WI38 (cell line): ENCODE results near the gene LTK.

Source experiments
- H3K4me3 ChIP-seq: 2 replicates; pipeline ENCODE4 v1.5.1; 2011; ENCODE audit warnings: low read depth, mild to moderate bottlenecking, control low read depth, low read length
- TF ChIP-seq, protein P1 (sequence below): IDR thresholded peaks from 2 replicates; pipeline ENCODE4 v1.5.1; 2012; ENCODE audit warnings: low read depth, mild to moderate bottlenecking, control low read depth, low read length

LTK gene

DNA sequence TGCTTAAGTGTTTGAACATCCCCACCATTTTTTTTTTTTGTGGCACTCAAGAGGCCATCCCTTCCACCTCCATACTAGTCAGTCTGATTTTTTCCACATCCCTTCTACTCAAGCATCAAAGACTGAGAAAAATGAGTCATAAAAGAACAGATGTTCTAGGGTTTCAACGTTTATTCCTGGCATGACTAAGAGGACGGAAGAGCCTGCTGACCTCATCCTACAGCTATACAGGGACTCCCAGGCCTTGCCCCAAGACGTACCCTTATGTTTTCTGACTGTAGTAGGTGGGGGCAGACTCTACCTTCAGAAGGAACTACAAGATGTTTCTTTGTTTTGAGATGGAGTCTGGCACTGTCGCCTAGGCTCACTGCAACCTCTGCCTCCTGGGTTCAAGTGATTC, 23.3 kb downstream of the LTK start:
- TF ChIP-seq, protein P1, sequence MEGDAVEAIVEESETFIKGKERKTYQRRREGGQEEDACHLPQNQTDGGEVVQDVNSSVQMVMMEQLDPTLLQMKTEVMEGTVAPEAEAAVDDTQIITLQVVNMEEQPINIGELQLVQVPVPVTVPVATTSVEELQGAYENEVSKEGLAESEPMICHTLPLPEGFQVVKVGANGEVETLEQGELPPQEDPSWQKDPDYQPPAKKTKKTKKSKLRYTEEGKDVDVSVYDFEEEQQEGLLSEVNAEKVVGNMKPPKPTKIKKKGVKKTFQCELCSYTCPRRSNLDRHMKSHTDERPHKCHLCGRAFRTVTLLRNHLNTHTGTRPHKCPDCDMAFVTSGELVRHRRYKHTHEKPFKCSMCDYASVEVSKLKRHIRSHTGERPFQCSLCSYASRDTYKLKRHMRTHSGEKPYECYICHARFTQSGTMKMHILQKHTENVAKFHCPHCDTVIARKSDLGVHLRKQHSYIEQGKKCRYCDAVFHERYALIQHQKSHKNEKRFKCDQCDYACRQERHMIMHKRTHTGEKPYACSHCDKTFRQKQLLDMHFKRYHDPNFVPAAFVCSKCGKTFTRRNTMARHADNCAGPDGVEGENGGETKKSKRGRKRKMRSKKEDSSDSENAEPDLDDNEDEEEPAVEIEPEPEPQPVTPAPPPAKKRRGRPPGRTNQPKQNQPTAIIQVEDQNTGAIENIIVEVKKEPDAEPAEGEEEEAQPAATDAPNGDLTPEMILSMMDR: no peak
- H3K4me3 ChIP-seq: no peak overlapping the region

DNA sequence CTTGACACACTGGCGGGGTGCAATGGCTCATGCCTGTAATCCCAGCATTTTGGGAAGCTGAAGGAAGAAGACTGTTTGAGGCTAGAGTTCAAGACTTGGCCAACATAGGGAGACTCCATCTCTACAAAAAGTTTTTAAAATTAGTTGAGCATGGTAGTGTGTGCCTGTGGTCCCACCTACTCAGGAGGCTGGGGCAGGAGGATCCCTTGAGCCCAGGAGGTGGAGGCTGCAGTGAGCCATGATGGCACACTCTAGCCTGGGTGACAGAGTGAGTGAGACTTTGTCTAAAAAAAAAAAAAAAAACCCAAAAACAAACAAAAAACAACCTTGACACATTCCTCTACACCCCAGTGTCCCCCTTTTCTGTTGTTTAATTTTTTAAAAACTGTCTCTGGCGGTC, 24.0 kb downstream of the LTK start:
- TF ChIP-seq, protein P1: no peak
- H3K4me3 ChIP-seq: no peak overlapping the region

DNA sequence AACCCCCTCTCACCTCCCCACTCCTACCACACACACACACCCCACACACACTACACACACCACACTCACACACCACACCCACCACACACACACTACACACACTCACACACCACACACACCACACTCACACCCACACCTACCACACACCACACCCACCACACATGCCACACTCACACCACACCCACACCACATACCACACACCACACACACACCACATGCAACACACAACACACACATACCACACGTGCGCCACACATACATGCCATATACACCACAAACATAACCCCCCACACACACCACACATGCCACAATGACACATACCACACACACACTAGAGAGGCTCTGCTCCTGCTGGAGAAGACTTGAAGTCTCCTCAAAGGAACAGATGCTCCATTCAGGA, 25.8 kb downstream of the LTK start:
- TF ChIP-seq, protein P1: no peak
- no peak overlapping the region for H3K4me3 ChIP-seq

DNA sequence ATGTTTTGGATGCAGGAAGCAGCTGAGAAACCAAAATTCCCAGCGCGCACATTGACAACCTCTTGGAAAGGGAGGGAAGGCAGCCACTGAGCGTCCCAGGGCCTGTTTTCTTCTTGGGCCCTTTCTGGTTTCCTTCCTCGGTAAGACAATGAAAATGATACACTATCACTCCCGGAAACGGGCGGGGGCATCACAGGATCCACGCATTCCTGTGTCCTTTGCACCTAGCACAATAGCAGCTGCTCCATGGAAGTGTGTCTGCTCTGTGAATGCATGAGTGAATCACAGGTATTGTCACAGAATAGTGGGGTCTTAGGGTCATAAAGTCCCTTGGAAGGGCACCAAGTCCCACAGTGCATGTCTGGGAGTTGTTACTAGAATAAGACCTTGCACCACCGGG, 26.2 kb downstream of the LTK start:
- no peak overlapping the region for H3K4me3 ChIP-seq
- TF ChIP-seq, protein P1: no peak

DNA sequence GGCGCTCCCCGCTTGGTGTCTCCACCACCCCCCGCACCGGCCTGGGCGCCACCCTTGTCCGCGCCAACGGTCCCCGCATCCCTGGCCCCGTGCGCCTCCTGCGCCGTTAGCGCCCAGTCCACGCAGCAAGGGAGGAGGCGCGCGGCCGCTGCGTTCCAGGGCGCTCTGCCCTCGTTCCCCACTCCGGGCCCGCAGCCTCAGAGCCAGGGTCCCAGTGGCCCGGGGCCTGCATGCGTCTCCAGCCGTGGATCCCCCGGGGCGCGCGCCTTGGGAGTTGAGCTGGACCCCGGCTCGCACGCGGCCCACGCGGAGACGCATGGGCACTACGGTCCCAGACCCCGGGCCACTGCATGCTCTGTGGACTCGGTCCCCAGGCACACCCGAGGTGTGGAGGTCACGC, 27.3 kb downstream of the LTK start:
- H3K4me3 ChIP-seq: no peak overlapping the region
- TF ChIP-seq, protein P1: no peak

DNA sequence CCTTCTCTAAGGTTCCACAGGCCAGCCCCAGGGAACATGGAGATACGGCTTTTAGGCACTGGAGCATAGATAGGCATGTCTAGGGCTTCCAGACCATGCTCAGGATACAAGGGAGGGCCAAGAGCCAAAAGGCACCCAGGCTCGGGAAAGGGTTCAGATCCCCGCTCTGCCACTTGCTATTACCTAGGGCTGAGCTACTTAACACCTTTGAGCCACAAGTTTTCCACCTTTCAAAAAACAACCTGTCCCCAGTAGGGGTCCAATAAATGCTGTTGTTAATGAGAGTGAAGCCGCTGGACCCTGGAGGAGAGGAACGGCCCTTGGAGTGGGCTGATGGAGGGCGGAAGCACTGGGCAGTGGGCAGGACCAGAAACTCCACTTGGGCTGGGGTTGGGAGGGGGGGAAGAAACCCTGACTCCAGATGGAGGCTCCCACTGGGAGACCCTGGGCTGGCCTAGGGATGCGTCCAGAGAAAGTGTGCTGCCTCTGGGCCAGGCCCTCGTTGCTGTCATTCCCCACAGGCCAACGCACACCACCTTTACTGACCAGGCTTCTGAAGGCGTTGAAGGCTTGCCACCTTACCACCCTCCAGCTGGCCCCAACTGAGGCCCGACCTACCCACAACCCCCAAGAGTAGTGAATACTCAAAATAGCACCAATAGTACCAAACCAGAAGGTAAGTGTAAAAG, 28.5 kb downstream of the LTK start:
- TF ChIP-seq, protein P1: no peak
- no peak overlapping the region for H3K4me3 ChIP-seq

DNA sequence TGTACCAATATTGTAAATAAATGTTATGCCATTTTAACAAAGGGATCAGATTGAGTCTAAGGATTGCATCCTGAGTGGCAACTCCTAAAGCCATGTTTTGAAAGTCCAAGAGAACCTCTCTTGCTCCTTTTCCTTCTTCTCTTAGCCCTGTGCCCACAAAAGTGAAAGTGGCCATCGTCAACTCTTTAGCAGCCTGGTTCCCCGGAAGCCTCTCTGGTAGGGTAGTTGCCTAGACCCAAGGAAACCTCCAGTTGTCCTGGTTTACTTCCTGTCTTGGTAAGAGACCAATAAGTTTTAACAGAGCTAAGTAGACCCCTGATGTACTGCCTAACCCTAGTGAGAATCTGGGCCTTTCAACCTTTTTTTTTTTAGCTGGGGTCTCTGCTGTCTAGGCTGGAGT, 30.1 kb downstream of the LTK start:
- TF ChIP-seq, protein P1: no peak
- H3K4me3 ChIP-seq: no peak overlapping the region
